Stimulated activated naive CD8-positive, alpha-beta T cell treated with anti-CD3 and anti-CD28 coated beads, Interleukin-15, amount 100 ng/mL, for 72 hours (primary cell): ENCODE results near the gene PDXK.

Experiments used
- ATAC-seq: fragments of 150-1000 bp; cut with Tn5 transposase; 2 replicates; pipeline ENCODE4 v1.10.0; 2021; ENCODE audit warnings: mild to moderate bottlenecking, moderate library complexity
- DNase-seq, 2 donors: peaks; one replicate each; pipeline ENCODE4 v3.0.0; 2021 to 2022
- H3K27ac Mint-ChIP-seq, 2 donors: one replicate each; pipeline ENCODE4 v1.8.0; 2022; ENCODE audit warnings: mild to moderate bottlenecking in 2 of 2, mixed read lengths in 2 of 2, moderate library complexity in 2 of 2
- H3K27me3 Mint-ChIP-seq: one replicate; pipeline ENCODE4 v1.8.0; 2022; ENCODE audit warnings: mixed read lengths
- H3K4me1 Mint-ChIP-seq: one replicate; pipeline ENCODE4 v1.8.0; 2022; ENCODE audit warnings: mild to moderate bottlenecking, mixed read lengths
- H3K4me3 Mint-ChIP-seq, 2 donors: one replicate each; pipeline ENCODE4 v1.8.0; 2022; ENCODE audit warnings: mild to moderate bottlenecking in 2 of 2, mixed read lengths in 2 of 2, moderate library complexity in 1 of 2
- H3K9me3 Mint-ChIP-seq, 2 donors: one replicate each; pipeline ENCODE4 v1.8.0; 2022; ENCODE audit warnings: mixed read lengths in 2 of 2

Gene PDXK

GRCh38 chr21:43786300-43786806, 67.4 kb downstream of the PDXK start:
- no peaks in the 10 kb centered on the region for H3K9me3 Mint-ChIP-seq
- DNase-seq (no peak), ATAC-seq (peak; percentile 14)
- H3K27ac Mint-ChIP-seq: no peak overlapping the region
- H3K27me3 Mint-ChIP-seq: no peaks in the 10 kb centered on the region
- H3K4me3 Mint-ChIP-seq: no peak overlapping the region
- H3K4me1 Mint-ChIP-seq: peaks cover 40% of the 10 kb centered on the region

- no peak for ATAC-seq
- H3K4me3 Mint-ChIP-seq: no peak overlapping the region
- peaks cover 41% of the 10 kb centered on the region for H3K4me1 Mint-ChIP-seq
- no peaks in the 10 kb centered on the region for H3K9me3 Mint-ChIP-seq
- no peaks in the 10 kb centered on the region for H3K27me3 Mint-ChIP-seq
- no peak for DNase-seq
- no peak overlapping the region for H3K27ac Mint-ChIP-seq
Measured at GRCh38 chr21:43786807-43787440, 68.0 kb downstream of the PDXK start.

DNA sequence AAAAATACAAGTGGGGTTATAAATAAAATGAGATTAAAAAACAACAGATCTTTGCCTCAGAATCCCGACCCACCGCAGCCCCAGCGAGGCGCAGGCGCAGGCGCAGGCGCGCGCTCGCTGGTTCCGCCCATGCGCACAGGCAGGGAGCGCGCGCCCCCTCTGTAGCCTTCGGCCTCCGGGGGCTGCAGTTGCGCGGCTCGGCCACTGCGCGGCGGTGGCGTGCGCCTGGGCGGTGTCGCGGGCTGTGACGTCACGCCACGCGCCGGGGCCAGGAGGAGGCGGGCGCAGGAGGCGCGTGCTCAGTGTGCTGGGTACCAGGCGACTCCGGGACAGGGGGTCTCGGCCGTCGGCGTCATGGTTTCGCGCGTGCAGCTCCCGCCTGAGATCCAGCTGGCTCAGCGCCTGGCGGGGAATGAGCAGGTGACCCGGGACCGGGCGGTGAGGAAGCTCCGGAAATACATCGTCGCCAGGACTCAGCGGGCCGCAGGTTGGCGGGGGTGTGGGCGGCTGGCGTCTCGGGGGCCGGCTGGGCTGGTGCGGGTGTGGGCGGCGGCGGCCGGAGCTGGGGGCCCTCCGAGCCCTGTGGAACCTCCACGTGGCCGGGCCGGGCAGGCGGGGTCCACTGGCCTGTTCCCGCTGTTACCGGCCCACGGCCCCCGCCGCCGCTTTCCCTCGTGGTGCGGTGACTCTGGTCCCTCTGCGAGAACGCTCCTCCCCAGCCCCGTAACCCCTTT, 70.5 kb downstream of the PDXK start, which contains the start of gene RRP1:
RRP1 (plus strand) TSS at position 302 of the 734 bp plus-strand sequence; CDS start at position 355, 53 bp downstream.
- ATAC-seq: peak; percentile 92
- Mint-ChIP-seq H3K9me3 (no peaks in the 10 kb centered on the region), H3K27ac (peak within 1 kb of the TSS; percentile 98 to 99), H3K27me3 (no peaks in the 10 kb centered on the region), H3K4me3 (peak within 1 kb of the TSS; percentile 95 to 99), H3K4me1 (peaks cover 42% of the 10 kb centered on the region)
- peak; percentile 94 to 99 for DNase-seq

GRCh38 chr21:43790010-43790524, 71.1 kb downstream of the PDXK start:
- H3K27me3 Mint-ChIP-seq: no peaks in the 10 kb centered on the region
- peak overlapping the region; percentile 95 to 99 for H3K4me3 Mint-ChIP-seq
- peaks cover 47% of the 10 kb centered on the region for H3K4me1 Mint-ChIP-seq
- ATAC-seq (no peak), DNase-seq (no peak)
- no peaks in the 10 kb centered on the region for H3K9me3 Mint-ChIP-seq
- H3K27ac Mint-ChIP-seq: peak overlapping the region; percentile 88 to 99

DNA sequence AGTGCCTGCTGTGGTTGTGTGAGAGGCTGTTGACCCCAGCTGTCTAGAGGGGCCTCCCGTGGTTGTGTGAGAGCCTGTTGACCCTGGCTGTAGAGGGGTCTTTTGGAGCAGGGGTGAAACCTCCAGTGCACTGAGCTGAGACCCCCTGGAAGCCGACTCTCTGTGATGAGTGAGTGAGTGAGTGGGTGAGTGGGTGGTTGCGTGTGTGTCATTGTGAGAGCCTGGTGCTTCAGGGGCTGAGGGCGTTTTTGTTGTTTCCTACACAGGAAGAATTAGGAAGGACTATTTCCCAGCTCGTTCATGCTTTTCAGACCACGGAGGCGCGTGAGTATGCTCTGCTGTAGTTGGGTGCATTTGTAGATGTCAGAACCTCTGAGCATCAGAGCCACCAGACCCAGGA, 73.5 kb downstream of the PDXK start:
- no peak for ATAC-seq
- H3K27ac Mint-ChIP-seq: peak overlapping the region in 1 of 2 donors; percentile 44
- H3K27me3 Mint-ChIP-seq: no peaks in the 10 kb centered on the region
- H3K4me1 Mint-ChIP-seq: peaks cover 50% of the 10 kb centered on the region
- H3K4me3 Mint-ChIP-seq: peak overlapping the region in 1 of 2 donors; percentile 53
- no peak for DNase-seq
- no peaks in the 10 kb centered on the region for H3K9me3 Mint-ChIP-seq

DNA sequence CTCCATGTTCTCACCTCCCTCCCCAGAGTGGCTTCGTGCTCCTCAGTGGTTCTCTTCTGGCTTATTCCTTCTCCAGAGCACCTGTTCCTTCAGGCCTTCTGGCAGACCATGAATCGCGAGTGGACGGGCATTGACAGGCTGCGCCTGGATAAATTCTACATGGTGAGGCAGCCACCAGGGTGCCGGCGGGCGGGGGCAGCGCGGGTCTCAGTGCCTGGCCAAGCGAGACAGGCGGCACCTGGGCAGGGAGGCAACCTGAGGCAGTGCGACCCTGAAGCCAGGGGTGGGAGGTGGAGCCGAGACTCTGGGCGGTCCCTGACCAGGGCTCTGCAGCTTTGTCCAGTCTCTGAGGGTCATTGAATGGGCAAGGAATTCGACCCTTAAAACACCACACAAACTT, 74.3 kb downstream of the PDXK start:
- H3K4me1 Mint-ChIP-seq: peaks cover 50% of the 10 kb centered on the region

GRCh38 chr21:43794311-43794710, 75.4 kb downstream of the PDXK start:
- peaks cover 50% of the 10 kb centered on the region for H3K4me1 Mint-ChIP-seq
- DNase-seq (no peak), ATAC-seq (no peak)
- H3K9me3 Mint-ChIP-seq: no peaks in the 10 kb centered on the region
- H3K27me3 Mint-ChIP-seq: no peaks in the 10 kb centered on the region
- H3K4me3 Mint-ChIP-seq: no peak overlapping the region
- H3K27ac Mint-ChIP-seq: peak overlapping the region in 1 of 2 donors; percentile 19

More for the DNA sequence above, 74.3 kb downstream of the PDXK start:
- Mint-ChIP-seq H3K27ac (no peak overlapping the region), H3K9me3 (no peaks in the 10 kb centered on the region), H3K4me3 (no peak overlapping the region), H3K27me3 (no peaks in the 10 kb centered on the region)
- ATAC-seq (no peak), DNase-seq (no peak)

DNA sequence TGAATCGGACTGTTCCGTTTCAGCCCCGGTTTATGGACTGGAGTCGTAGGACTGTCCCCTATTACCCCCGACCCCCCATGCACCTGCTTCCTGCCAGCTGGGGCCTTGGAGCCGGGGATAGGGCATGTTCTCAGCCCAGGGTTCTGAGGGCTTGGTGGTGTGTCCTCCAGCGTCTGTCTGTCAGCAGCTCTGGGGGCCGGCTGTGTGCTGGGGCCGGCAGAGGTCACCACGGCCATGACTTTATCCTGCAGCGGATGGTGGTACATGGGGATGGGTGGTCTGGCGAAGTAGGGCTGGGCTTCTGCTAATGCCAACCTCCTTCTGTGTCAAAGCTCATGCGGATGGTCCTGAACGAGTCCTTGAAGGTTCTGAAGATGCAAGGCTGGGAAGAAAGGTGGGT, 75.9 kb downstream of the PDXK start:
- peak overlapping the region in 1 of 2 donors; percentile 49 for H3K27ac Mint-ChIP-seq
- ATAC-seq (no peak), DNase-seq (no peak)
- peaks cover 50% of the 10 kb centered on the region for H3K4me1 Mint-ChIP-seq
- H3K4me3 Mint-ChIP-seq: no peak overlapping the region
- no peaks in the 10 kb centered on the region for H3K9me3 Mint-ChIP-seq
- no peaks in the 10 kb centered on the region for H3K27me3 Mint-ChIP-seq

DNA sequence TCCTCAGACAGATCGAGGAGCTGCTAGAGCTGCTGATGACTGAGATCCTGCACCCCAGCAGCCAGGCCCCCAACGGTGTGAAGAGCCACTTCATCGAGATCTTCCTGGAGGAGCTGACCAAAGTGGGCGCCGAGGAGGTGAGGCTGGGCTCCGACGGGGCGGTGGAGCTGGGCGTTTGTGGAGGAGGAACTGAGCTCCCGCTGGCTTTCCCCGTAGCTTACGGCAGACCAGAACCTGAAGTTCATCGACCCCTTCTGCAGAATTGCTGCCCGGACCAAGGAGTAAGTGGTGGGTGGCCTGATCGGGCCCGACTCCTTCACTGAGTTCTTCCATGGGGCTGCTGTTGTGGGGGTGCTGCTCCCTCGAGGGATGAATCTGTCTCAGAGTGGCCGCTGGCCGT, 78.5 kb downstream of the PDXK start:
- no peak for ATAC-seq
- Mint-ChIP-seq H3K4me3 (no peak overlapping the region), H3K27ac (no peak overlapping the region), H3K9me3 (no peaks in the 10 kb centered on the region), H3K27me3 (no peaks in the 10 kb centered on the region), H3K4me1 (peaks cover 25% of the 10 kb centered on the region)
- DNase-seq: no peak

DNA sequence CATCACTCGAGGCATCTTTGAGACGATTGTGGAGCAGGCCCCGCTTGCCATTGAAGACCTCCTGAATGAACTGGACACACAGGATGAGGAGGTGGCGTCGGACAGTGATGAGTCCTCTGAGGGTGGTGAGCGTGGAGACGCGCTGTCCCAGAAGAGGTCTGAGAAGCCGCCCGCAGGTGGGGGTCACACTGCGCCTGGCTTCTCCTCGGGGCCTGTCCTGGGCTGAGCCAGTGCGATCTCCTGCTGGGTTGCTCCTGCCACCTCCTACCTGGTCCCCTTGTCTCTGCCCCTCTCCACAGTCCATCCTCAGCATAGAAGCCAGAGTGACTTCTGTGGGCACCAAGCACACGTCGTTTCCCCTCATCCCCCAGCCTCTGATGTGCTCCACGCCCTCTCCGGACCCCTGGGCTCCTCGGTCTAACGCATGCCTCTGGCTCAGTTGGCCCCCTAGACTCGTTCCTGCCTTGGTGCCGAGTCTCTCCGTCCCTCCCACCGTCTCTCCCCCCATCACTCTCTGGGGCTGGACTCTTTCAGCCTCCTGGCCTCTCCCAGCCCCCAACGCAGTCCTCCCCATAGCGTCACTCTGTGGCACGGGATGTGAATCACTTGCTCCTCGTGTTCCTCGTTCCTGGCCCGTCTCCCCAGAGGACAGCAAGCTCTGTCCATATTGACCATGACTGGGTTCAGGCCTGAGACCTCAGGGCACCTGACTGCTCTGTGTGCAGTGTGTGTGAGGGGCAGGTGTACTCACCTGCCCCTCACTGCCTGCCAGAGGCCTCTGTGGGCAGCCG, 79.2 kb downstream of the PDXK start:
- Mint-ChIP-seq H3K27ac (peak overlapping the region in 1 of 2 donors; percentile 31), H3K4me3 (no peak overlapping the region), H3K27me3 (no peaks in the 10 kb centered on the region), H3K4me1 (peaks cover 20% of the 10 kb centered on the region), H3K9me3 (no peaks in the 10 kb centered on the region)
- ATAC-seq (peak; percentile 40), DNase-seq (no peak)

DNA sequence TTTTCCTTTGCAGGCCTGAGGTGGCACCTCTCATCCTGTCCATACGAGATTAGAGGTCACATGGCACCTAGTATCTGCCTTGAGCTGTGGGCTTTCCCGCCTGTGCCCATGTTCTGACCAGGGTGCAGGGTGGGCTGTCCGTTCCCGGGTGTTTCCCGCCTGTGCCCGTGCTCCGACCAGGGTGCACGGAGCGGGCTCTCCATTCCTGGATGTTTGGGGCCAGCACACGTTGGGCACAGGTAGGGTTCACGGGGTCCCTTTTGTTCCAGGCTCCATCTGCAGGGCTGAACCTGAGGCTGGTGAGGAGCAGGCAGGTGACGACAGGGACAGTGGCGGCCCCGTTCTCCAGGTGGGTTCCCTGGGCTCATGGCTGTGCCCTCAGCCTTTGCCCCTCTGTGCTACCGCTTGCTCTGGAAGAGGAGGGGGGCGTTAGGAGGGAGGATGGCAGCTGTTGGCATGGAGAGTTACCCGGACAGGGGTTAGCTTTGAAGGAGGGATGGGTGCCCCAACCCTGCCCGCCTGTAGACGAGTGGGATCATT, 80.4 kb downstream of the PDXK start:
- no peak overlapping the region for H3K27ac Mint-ChIP-seq
- ATAC-seq (no peak), DNase-seq (no peak)
- no peaks in the 10 kb centered on the region for H3K27me3 Mint-ChIP-seq
- no peaks in the 10 kb centered on the region for H3K9me3 Mint-ChIP-seq
- H3K4me1 Mint-ChIP-seq: peaks cover 19% of the 10 kb centered on the region
- no peak overlapping the region for H3K4me3 Mint-ChIP-seq

GRCh38 chr21:43800124-43800523, 81.2 kb downstream of the PDXK start:
- Mint-ChIP-seq H3K4me3 (no peak overlapping the region), H3K27ac (peak overlapping the region in 1 of 2 donors; percentile 74), H3K9me3 (no peaks in the 10 kb centered on the region), H3K27me3 (no peaks in the 10 kb centered on the region), H3K4me1 (peaks cover 13% of the 10 kb centered on the region)
- DNase-seq: no peak
- ATAC-seq: no peak

GRCh38 chr21:43800566-43800965, 81.6 kb downstream of the PDXK start:
- no peak for ATAC-seq
- Mint-ChIP-seq H3K27ac (peak overlapping the region in 1 of 2 donors; percentile 74), H3K9me3 (no peaks in the 10 kb centered on the region), H3K27me3 (no peaks in the 10 kb centered on the region), H3K4me3 (no peak overlapping the region), H3K4me1 (peaks cover 11% of the 10 kb centered on the region)
- no peak for DNase-seq

- DNase-seq (no peak), ATAC-seq (no peak)
- Mint-ChIP-seq H3K4me3 (no peak overlapping the region), H3K27me3 (no peaks in the 10 kb centered on the region), H3K27ac (peak overlapping the region in 1 of 2 donors; percentile 27), H3K4me1 (peaks cover 13% of the 10 kb centered on the region), H3K9me3 (no peaks in the 10 kb centered on the region)
Measured at GRCh38 chr21:43801006-43801783, 82.3 kb downstream of the PDXK start.
